ENCODE results near the gene DRC3. TPM values are rescaled to one million over a fixed set of nuclear protein-coding genes. Genes with fewer than 3 reads are reported as not detected.
"Not testable (repeated sequence)": the region's sequence is repeated elsewhere in the genome, so short reads cannot be mapped to it uniquely, and the experiment has no call there.

DRC3 gene
- total RNA-seq, 1 experiment from 2014 or later, result 2.4 TPM

- TF ChIP-seq, protein P1, sequence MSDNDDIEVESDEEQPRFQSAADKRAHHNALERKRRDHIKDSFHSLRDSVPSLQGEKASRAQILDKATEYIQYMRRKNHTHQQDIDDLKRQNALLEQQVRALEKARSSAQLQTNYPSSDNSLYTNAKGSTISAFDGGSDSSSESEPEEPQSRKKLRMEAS (IDR thresholded peaks at IDR 0.05), result no peak
- TF ChIP-seq ATF3 (IDR thresholded peaks at IDR 0.05) (no peak), POLR2AphosphoS5 (IDR thresholded peaks at IDR 0.05; ENCODE audit: low read depth, low read length) (no peak)
Measured at GRCh38 chr17:17954079-17954478, 18.6 kb upstream of the DRC3 start (continued).

DNA sequence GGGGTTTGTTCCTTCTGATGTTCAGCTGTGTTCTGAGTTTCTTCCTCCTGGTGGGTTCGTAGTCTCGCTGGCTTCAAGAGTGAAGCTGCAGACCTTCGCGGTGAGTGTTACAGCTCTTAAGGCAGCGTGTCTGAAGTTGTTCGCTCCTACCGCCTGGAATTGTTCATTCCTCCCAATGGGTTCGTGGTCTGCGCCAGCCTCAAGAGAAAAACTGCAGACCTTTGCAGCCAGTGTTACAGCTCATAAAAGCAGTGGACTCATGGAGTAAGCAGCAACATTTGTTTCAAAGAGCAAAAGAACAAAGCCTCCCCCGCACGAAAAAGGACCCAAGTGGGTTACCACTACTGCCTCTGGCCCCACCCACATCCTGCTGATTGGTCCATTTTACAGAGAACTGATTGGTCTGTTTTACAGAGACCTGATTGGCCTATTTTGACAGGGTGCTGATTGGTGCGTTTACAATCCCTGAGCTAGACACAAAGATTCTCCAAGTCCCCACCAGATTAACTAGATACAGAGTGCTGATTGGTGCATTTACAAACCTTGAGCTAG, 16.8 kb upstream of the DRC3 start:
- H3K27me3 ChIP-seq (ENCODE audit: insufficient read depth, low read length); DNase-seq (ENCODE audit: low read depth, low spot score); H2AFZ ChIP-seq (ENCODE audit: low read depth, low read length, poor library complexity, severe bottlenecking); CTCF ChIA-PET; H3K9me2 ChIP-seq (ENCODE audit: insufficient read depth); H3K9ac ChIP-seq (ENCODE audit: low read length); H3K4me2 ChIP-seq (ENCODE audit: low read length); ATAC-seq; intact Hi-C loops (cut with micrococcal nuclease); H3K9me3 ChIP-seq (ENCODE audit: control insufficient read depth in 1 of 2, insufficient read depth in 1 of 2, low read depth in 1 of 2, low read length in 2 of 2); H4K20me1 ChIP-seq (ENCODE audit: insufficient read depth); H3K4me3 ChIP-seq (replicated peaks in 1 of 2; ENCODE audit: low read depth in 1 of 2, low read length in 2 of 2); H3K27ac ChIP-seq (ENCODE audit: low read depth, low read length); H3K79me2 ChIP-seq (ENCODE audit: insufficient read depth, low read length); BruUV-seq (replicated peaks); RAD21 ChIA-PET (ENCODE audit: low non-redundant PET in 1 of 2, low total read pairs in 2 of 2, uncharacterized antibody in 2 of 2, unreplicated experiment in 2 of 2); H3K36me3 ChIP-seq (ENCODE audit: control insufficient read depth in 1 of 2, insufficient read depth in 2 of 2, low read length in 2 of 2): not testable (repeated sequence)
- POLR2A ChIA-PET, result interaction anchor here (1.1 kb wide), 1 partner anchor 15 kb away, joined by 3 read pairs; no protein-coding TSS in a partner anchor
- H3K4me1 ChIP-seq (ENCODE audit: control insufficient read depth in 1 of 2, insufficient read depth in 2 of 2, low read length in 2 of 2), result peaks cover 48 to 58% of the 10 kb centered on the region in 2 experiments

GRCh38 chr17:17957584-17957916, 15.1 kb upstream of the DRC3 start:
- Histone ChIP-seq H3K4me2 (ENCODE audit: low read length) (peak overlapping the region; percentile 63), H3K9ac (ENCODE audit: low read length) (peak overlapping the region; percentile 35), H3K4me1 (ENCODE audit: control insufficient read depth in 1 of 2, insufficient read depth in 2 of 2, low read length in 2 of 2) (peaks cover 39 to 51% of the 10 kb centered on the region in 2 experiments), H2AFZ (ENCODE audit: low read depth, low read length, poor library complexity, severe bottlenecking) (no peak overlapping the region), H3K9me3 (ENCODE audit: control insufficient read depth in 1 of 2, insufficient read depth in 1 of 2, low read depth in 1 of 2, low read length in 2 of 2) (no peaks in the 10 kb centered on the region), H3K79me2 (ENCODE audit: insufficient read depth, low read length) (peaks cover 7% of the 10 kb centered on the region; the same call in 1 of the 2 replicates), H3K27ac (ENCODE audit: low read depth, low read length) (peak overlapping the region; percentile 88), H3K9me2 (ENCODE audit: insufficient read depth) (no peaks in the 10 kb centered on the region), H3K27me3 (ENCODE audit: insufficient read depth, low read length) (no peaks in the 10 kb centered on the region), H3K36me3 (ENCODE audit: control insufficient read depth in 1 of 2, insufficient read depth in 2 of 2, low read length in 2 of 2) (no peaks in the 10 kb centered on the region), H4K20me1 (ENCODE audit: insufficient read depth) (no peaks in the 10 kb centered on the region), H3K4me3 (replicated peaks in 1 of 2; ENCODE audit: low read depth in 1 of 2, low read length in 2 of 2) (no peak overlapping the region)
- no peak for DNase-seq (ENCODE audit: low read depth, low spot score)
- no TSS peak for BruUV-seq (replicated peaks)
- ChIA-PET CTCF (interaction anchor here (1.0 kb wide), 1 partner anchor 38 kb away, joined by 3 read pairs; no protein-coding TSS in a partner anchor), POLR2A (interaction anchor here (0.7 to 2.4 kb wide), 6 partner anchors 13 to 121 kb away, joined by 3 to 24 read pairs (median 3); partner anchors contain the start of genes DRC3 and TOM1L2), RAD21 (ENCODE audit: low non-redundant PET in 1 of 2, low total read pairs in 2 of 2, uncharacterized antibody in 2 of 2, unreplicated experiment in 2 of 2) (interaction anchor here (0.7 to 1.4 kb wide), 3 partner anchors 36 to 720 kb away, joined by 3 to 6 read pairs (median 5); no protein-coding TSS in a partner anchor)
- TF ChIP-seq SRF (IDR thresholded peaks at IDR 0.05; ENCODE audit: low read depth) (no peak), POLR2A (IDR thresholded peaks at IDR 0.05; ENCODE audit: borderline replicate concordance, extremely low read depth, insufficient read depth, insufficient read length) (no peak), EZH2 (IDR thresholded peaks at IDR 0.05) (no peak), EGR1 (IDR thresholded peaks at IDR 0.05; ENCODE audit: low read depth) (no peak), POLR2AphosphoS5 (IDR thresholded peaks at IDR 0.05; ENCODE audit: low read depth, low read length) (no peak), ATF3 (IDR thresholded peaks at IDR 0.05) (no peak), YY1 (IDR thresholded peaks at IDR 0.05; ENCODE audit: extremely low read depth, insufficient replicate concordance, low read depth, low read length) (no peak), EZH2phosphoT487 (IDR thresholded peaks at IDR 0.05; ENCODE audit: borderline replicate concordance) (no peak)
- TF ChIP-seq, protein P2, sequence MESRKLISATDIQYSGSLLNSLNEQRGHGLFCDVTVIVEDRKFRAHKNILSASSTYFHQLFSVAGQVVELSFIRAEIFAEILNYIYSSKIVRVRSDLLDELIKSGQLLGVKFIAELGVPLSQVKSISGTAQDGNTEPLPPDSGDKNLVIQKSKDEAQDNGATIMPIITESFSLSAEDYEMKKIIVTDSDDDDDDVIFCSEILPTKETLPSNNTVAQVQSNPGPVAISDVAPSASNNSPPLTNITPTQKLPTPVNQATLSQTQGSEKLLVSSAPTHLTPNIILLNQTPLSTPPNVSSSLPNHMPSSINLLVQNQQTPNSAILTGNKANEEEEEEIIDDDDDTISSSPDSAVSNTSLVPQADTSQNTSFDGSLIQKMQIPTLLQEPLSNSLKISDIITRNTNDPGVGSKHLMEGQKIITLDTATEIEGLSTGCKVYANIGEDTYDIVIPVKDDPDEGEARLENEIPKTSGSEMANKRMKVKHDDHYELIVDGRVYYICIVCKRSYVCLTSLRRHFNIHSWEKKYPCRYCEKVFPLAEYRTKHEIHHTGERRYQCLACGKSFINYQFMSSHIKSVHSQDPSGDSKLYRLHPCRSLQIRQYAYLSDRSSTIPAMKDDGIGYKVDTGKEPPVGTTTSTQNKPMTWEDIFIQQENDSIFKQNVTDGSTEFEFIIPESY (IDR thresholded peaks at IDR 0.05; ENCODE audit: extremely low read depth, insufficient replicate concordance, low read length), result no peak
- TF ChIP-seq, protein P1 (IDR thresholded peaks at IDR 0.05), result no peak
- intact Hi-C loops (cut with micrococcal nuclease), result no loop called here
- ATAC-seq, result no peak

All from HCT116 (cell line).